EH (cell line): ENCODE results near the gene GFOD1.
A peak's percentile ranks its signal among the peaks of the same experiment; 100 is the strongest.
"Not testable (repeated sequence)": the region's sequence is repeated elsewhere in the genome, so short reads cannot be mapped to it uniquely, and the experiment has no call there.

Experiments used
- DNase-seq: peaks from one replicate; pipeline ENCODE4 v3.0.0-alpha.2; 2015; ENCODE audit warnings: low read depth

GFOD1 gene

GRCh38 chr6:13511913-13512717 is 24.7 kb upstream of the GFOD1 start:
- DNase-seq = no peak

GRCh38 chr6:13511141-13511571 is 23.8 kb upstream of the GFOD1 start:
- not testable (repeated sequence) for DNase-seq

DNA sequence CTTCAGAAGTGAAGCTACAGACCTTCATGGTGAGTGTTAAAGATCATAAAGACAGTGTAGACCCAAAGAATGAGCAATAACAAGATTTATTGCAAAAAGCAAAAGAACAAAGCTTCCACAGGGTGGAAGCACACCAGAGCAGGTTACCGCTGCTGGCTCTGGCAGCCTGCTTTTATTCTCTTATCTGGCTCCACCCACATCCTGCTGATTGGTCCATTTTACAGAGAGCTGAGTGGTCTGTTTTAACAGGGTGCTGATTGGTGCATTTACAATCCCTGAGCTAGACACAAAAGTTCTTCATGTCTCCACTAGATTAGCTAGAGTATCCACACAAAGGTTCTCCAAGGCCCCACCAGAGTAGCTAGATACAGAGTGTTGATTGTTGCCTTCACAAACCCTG is 23.0 kb upstream of the GFOD1 start:
- DNase-seq = not testable (repeated sequence)

GRCh38 chr6:13508711-13509705 is 21.6 kb upstream of the GFOD1 start:
- DNase-seq = peak; percentile 74

- no peak for DNase-seq
Observed at GRCh38 chr6:13507306-13507860, 20.0 kb upstream of the GFOD1 start.

DNA sequence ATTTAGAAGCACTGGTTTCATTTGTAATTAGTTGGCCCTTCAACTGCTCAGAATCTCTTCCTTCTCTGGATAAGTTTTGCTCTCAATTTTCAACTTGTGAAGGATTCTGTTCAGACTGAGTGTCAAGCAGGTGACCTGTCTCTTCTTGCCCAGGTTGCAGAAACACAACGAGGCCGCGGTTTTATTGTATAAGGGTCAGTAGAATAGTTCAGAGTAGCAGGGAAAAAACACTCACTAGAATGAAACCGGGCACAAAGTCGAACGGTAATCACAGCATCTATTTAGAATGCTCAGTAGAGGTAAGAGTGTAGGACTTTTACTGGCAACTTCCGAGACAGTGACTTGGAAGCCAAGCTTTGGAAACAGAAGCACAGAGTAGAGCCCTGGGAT is 17.9 kb upstream of the GFOD1 start:
- DNase-seq = no peak

DNA sequence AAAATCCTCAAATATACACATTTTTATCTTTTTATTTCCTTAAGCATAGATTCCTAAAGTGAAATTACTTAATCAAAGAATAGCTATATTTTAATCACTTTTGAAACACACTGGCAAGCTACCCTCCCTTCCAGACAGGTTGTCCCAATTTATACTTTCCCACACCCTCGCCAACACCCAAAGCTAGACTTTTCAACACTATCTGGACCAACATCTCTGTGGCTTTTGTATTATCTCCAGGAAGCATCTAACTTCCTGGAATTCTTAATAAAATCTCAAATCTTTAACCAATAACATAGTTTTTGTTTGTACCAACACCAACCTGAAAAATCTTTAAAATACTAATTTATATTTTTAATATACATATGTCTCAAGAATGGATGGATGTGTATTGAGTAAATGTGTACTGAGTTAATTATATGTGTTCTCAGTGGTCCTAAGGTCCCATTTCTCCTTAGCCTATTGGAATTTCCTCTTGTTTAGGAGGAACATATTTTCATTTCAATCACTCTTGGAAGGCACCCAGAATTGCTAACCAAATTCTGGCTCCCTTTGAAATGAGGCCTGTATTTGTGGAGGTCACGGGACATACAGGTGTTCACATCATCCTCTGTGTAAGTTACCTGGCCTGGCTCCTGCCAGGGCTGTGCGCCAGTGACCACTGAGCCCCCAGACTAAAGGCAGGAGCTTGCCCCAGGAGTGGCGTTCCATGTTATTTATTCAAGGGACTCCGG is 17.4 kb upstream of the GFOD1 start:
- no peak for DNase-seq

- no peak for DNase-seq
Observed at GRCh38 chr6:13500915-13501314, 13.5 kb upstream of the GFOD1 start.

DNA sequence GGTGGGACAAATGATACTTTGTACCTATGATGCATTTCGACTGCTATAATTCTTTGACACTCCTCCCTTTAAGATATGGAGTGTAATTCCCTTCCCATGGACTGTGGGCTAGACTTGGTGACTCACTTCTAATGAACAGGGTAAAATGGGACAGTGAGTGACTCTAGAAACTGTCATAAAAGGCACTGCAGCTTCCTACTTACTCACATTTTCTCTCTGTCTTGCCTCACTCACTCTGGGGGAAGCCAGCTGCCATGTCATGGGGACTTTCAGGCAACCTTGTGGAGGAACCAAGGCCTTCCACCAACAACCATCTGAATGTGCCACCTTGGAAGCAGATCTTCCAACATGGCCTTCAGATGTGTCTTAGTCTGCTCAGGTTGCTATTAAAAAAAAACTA is 12.9 kb upstream of the GFOD1 start:
- DNase-seq = peak; percentile 36

DNA sequence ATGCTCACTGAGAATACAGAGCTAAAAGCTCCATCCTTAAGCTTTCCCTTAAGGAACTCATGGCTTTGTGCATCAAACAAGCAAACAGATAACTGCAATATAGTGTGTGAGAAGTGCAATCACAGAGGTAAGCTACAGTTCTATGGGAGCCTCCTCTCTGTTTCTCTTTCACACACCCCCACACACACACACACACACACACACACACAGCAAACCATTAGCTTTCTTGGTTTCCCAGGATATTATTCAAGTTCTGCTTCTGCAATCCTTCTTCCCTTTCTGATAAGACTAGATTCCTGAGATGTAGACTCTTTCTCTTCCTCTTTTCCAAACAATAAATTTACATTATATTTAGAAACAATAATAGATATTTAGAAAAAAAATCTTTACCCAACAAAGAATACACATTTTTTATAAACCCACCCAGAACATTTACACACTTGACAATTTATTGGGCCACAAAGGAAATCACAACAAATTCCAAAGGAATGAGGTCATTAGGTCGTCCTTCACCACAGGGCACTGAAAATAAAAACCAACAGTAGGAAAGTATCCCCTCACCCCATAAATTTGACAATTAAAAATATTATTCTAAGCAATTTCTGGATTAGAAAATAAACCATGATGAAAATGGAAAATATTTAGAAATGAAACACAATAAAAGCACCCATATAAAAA is 9.3 kb upstream of the GFOD1 start:
- DNase-seq = peak; percentile 42

GRCh38 chr6:13495818-13496217 is 8.4 kb upstream of the GFOD1 start:
- DNase-seq = no peak

GRCh38 chr6:13495112-13495776 is 7.8 kb upstream of the GFOD1 start:
- DNase-seq = no peak

DNA sequence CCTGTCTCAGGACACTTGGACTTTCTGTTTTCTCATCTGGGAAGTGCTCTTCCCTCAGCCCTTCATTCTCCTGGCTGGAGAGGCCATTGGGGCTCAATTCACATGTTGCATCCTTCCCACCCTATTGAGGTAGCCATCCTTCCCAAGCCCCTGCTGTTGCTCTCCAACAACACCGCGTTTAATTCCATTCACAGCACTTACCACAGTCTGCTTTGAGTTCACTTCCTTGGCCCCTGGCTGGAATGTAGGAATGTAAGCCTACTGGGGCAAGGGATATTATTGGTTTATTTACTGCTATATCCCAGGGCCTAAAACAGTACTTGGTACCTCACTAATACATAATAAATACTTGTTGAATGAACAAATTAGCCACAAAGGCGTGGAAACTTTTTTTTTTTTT is 6.7 kb upstream of the GFOD1 start:
- DNase-seq = peak; percentile 57

DNA sequence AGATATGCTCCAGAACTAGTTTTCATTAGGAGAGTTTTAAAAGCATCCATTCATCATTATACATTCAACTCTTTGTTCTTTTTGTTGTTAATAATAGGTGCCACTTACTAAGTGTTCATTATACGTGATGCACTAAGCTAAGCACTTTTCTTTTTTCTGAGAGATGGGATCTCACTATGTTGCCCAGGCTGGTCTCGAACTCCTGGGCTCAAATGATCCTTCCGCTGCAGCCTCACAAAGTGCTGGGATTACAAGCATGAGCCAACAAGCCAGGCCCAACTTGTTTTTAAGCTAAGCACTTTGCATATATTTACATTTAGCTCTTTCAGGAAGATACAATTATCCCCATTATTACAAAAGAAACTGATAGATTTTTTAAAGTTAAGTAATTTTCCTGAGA is 5.7 kb upstream of the GFOD1 start:
- no peak for DNase-seq

DNA sequence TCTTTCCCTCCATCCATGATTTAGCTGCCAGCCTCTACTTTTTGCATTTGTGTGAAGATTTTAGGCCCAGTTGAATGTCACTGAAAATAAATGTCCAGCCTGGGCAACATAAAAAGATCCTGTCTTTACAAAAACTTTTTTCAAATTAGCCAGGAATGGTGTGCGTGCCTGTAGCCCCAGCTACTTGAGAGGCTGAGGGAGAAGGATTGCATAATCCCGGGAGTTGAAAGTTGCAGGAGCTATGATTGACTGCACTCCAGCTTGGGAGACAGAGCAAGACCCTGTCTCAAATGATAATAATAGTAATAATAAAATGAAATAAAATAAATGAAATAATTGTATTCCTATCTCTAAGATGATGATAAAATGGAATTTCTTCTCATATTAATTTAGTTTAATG is 5.0 kb upstream of the GFOD1 start:
- peak; percentile 11 for DNase-seq

- no peak for DNase-seq
Observed at GRCh38 chr6:13491538-13491937, 4.1 kb upstream of the GFOD1 start.

DNA sequence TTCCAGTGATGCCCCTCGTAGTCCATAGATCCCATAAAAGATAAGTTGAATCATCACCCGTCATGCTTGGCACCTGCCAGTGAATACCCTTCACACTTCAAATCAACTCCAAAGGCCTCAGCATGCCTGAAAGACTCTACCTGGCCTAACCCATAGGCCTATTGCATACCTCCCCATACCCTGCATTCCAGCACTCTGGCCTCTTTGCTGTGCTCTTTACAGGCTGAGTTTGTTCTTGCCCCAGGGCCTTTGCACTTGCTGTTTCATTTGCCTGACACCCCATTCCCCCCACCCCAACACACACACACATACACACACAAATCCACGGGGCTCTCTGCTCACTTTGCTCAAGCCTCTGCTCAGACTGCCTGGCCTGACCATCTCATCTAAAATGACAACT is 3.0 kb upstream of the GFOD1 start:
- DNase-seq = no peak

DNA sequence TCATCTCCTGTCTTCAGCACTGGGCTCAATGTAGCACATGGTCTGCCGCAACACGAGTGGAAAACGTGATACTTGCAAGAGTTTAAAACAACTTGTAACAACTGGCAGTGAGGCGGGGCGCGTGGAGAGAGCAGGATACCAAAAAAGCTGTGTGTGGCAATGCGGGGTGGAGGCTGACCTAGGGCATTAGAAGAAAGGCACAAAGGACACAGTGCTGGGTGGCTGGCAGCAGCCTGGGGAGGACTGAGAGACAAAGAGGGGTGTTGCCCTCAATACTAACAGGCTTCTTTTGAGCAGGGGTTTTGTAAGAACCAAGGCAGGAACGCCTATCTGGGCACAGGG is 1.5 kb upstream of the GFOD1 start:
- DNase-seq = no peak

GRCh38 chr6:13488015-13488895 is 855 bp upstream of the GFOD1 start:
- DNase-seq = peak; percentile 39

GRCh38 chr6:13486679-13487121 is 700 bp downstream of the GFOD1 start:
- peak; percentile 67 for DNase-seq
